Astrocyte (in vitro differentiated cells and primary cell): ENCODE measurements around the gene GRK2.

Experiments used
- CTCF ChIP-seq: IDR thresholded peaks from 2 replicates; pipeline ENCODE4 v1.5.1; 2011; ENCODE audit warnings: low read depth, mild to moderate bottlenecking, inconsistent platforms, low read length, moderate library complexity; ENCODE audit not compliant: insufficient read depth
- EZH2 ChIP-seq: IDR thresholded peaks from 2 replicates; pipeline ENCODE4 v1.6.1; 2012; ENCODE audit warnings: mild to moderate bottlenecking, low read length, inconsistent platforms; ENCODE audit not compliant: insufficient read depth

- TF ChIP-seq CTCF (no peak), EZH2 (no peak)
These were observed 28.7 kb upstream of the GRK2 start for GRCh38 chr11:67237574-67237973.
